ENCODE results near the gene RGS16.

The RGS16 gene, protein sequence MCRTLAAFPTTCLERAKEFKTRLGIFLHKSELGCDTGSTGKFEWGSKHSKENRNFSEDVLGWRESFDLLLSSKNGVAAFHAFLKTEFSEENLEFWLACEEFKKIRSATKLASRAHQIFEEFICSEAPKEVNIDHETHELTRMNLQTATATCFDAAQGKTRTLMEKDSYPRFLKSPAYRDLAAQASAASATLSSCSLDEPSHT

DNA sequence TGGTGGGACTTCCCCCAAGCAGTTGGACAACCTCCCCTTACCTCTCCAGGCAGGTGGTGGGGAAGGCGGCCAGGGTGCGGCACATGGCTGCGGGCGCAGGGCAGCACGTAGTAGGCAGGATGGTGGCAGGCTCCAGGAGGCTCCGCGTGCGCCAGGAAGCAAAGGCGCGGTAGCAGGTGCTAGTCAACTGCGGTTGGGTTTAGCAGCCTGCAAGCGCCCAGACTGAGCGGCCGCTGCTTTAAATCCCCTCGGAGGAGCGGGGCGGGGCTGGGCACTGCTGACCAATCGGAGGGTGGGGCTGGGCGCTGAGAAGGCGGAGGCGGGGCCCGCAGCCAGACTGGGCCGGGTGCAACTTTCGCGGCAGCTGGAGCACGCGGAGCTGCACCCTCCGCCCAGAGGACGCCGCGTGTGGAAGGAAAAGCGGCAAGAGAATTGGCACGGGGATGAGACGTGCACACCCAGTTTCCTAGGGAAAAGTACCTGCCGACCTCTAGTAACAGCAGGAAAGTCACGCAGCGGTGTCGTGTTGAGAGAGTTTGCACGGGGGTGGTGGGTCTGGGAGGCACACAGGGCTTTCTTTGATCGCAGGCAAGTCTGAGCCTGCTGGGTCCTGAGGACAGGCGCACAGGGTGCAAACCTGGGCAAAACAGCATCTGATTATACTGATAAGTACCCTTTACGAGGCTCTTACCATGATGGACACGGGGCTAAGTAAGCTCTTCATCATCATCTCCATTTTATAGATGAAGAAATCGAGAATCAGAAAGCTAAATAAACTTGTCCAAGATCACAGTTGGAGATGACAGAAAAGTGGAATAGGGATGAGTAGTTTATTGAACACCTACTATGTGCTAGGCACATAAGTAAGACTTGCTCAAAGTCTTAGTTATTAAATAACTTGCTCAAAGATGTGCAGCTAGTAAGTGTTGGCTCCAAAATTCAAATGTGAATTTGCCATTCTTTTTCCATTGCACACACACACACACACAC is at the start of gene RGS16:
Gene RGS16 (minus strand): TSS at position 215 of the 990 bp plus-strand sequence. CDS start 130 bp downstream, at position 85.
- peak; percentile 82 for DNase-seq (ENCODE audit: low spot score)

DNA sequence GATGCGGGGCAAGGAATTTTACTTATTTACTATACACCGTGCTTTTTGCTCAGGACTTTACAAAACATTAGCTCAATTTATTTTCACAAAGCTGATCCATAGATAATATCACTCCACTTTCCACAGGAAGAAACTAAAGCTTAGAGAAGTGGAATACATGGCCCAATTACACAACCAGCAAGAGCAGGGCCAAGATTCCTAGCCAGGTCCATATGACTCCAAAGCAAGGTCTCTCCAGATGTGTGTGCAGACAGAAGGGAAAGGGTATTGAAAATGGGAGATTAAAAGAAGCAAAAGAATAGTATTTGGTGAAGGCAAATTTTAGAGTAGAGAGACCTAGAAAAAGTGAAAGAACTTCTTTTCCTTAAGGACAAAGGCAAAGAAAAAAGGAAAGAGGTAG is 49.8 kb upstream of the RGS16 start:
- no peak for DNase-seq (ENCODE audit: low spot score)

DNA sequence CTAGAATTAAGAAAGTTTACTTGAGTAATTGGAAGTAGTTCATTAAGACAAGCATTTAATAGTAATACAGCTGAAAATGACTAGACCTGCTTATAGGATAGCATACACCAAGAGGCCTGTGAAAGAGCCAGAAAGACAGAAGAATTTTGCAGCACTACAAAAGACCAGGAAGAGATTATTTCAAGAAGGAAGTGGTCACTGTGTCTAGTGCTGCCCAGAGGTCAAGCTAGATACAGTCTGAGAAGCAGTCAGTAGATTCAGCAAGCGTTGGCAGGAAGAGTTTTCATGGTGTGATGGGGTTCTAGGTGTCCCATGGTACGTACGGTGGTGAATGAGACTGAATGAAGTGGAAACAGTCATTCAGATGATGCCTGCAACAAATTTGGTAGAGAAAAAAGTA is 48.7 kb upstream of the RGS16 start:
- no peak for DNase-seq (ENCODE audit: low spot score)

DNA sequence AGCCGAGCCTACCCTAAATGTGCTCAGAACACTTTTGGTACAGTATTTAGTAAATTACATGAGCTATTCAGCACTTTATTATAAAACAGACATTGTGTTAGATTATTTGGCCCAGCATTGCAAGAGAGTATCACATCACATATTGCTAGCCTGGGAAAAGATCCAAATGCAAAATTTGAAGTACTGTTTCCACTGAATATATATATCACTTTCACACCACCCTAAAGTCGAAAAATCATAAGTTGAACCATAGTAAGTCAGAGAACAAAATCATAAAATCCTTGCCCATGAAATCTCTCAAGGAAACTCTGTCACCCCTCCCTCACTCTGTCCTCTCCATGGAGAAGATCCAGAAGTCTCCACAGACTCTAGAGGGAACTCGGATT is 47.1 kb upstream of the RGS16 start:
- no peak for DNase-seq (ENCODE audit: low spot score)

DNA sequence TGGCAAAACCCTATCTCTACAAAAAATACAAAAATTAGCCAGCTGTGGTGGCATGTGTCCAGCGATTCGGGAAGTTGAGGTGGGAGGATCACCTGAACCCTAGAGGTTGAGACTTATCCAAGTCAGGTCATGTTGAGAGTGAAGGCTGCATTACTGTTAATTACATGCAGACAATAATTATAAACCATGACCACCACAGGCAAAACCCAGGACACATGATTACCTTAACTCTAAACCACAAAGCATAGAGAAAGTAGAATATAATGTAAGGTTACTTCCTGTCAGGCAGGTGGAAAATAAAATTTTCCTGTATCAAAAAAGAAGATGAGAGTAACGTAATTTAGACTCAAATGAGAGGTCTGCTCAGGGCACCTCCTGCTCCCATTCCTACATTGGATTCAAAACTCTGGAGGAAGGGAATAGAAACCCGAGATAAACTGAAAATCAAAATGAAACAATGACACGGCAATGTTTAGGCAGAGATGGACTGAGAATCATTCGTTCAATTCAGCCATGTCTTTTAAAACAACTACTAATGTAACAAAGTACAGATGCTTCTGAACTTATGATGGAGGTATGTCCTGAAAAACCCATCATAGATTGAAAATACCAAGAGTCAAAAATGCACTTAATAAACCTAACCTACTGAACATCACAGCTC is 46.6 kb upstream of the RGS16 start:
- no peak for DNase-seq (ENCODE audit: low spot score)

DNA sequence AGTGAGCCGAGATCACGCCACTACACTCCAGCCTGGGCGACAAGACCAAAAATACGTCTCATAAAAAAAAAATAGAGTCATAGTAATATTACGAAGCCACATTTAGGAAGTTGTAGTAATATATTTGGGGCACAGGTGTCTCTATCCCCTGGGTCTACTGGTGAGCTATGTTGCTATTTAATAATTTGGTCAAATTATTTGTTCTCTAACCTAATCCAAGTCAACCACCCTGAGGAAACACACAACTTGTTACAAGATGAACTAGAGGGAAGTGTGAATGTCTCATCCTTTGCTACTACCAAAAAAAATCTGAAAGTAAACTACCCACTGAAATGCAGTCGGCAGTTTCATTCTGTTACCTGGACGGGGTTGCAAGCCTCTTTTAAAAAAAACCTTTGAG is 44.9 kb upstream of the RGS16 start:
- no peak for DNase-seq (ENCODE audit: low spot score)

DNA sequence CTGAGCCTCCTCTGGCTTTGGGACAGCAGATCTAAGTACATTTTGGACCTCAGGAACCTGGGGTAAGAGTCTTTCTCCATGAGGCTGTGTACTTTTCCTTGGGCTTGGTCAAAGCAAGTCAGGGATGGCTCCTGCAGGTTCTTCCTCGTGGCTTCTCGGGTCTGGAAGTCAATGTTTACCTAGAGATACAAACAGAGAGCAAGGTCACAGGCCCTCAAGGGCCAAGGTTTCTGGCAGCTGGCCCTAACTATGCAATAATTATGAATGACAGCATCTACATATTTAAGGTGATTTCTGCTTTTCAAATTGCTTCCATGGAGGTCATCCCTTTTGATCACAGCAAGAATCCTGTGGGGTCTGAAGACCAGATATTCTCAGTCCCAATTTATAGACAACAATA is 42.5 kb upstream of the RGS16 start:
- DNase-seq (ENCODE audit: low spot score) = no peak

DNA sequence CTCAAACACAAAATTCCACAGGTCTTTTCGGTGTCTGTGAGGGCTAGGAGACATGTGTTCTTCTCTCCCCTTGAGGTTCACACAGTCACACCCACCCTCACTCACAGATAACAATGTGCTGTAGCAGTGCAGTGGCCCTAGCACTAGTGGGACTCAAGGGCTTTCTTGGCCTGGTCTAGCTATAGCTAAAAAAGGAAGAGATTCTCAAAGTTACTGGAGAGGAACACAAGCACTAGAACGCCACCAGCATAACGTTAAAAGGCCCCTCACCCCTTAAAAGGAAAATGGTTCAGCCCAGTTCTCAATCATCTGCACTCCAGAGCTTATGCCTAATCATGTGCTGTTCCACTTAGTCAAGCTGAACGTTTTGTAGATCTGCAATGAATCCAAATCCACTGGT is 40.7 kb upstream of the RGS16 start:
- no peak for DNase-seq (ENCODE audit: low spot score)

DNA sequence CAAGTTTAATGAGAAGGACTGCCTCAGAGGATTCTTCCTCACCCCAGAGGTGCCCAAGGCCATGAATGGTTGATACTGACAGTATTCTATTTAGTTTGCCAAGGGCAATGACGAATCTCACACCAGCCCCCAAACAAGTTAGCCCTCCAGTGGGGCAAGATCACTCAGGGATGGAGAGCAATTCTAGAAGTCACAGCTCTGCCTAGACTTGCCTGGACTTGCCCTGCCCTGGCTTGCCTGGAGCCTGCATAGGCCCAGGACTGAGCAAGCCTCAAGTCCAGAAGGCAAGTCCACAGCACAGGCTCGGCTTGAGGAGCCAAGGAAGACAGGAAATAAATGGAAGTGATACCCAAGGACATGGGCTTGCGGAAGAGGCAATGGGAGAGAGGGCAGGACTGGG is 39.5 kb upstream of the RGS16 start:
- DNase-seq (ENCODE audit: low spot score) = no peak

DNA sequence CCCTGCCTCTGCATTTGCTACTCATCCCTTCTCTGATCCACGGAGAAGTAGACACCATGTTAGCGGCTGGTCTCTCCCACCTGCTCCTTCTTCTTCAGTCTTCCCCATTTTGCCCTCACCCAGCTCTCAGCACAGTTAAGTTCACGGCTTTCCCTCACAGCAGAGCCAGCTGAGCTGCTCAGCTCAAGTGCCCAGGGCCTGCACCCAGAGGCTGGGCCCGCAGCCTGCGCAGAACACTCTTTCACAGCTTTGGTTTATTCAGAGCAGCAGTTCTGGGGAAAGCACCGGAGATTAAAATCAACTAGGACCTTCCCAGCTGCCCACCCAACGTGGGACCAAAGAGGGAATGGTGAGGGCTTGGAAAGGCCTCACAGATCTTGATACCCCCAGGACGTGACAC is 38.3 kb upstream of the RGS16 start:
- no peak for DNase-seq (ENCODE audit: low spot score)

DNA sequence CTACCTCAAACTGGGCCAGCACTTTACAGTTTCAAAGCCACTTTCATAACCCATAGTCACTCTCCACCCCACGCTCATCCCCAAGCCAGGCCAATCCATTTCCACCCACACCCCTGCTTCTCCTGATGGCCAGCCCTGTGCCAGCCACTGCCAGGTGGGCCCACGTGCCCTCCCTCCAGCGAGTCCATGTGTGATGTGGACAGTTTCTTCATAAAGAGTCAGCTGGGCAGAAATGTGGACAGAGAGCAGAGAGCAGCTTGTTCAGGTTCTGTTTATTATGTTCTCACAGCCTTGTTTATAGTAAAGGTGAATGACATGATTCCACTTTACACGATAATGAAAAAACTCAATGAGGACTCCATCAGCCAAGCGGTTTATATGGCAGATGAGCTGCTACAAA is 37.4 kb upstream of the RGS16 start:
- no peak for DNase-seq (ENCODE audit: low spot score)

DNA sequence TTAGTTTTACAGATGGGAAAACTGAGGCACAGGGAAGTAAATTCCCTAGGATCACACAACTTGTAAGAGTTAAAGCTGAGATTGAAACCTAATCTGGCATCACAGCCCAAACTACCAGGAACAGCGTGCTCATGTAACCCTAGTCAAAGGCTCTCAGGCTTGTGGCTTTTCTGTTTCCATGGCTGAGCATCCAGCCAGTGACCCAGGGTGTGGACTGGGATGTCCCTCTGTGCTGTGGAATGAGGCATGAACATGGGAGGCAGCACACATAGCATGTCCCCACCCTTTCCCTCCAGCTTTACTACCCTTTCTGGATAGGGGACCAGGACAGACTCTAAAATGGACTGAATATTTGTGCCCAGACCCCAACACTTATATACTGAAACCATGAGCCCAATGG is 35.1 kb upstream of the RGS16 start:
- DNase-seq (ENCODE audit: low spot score) = no peak

DNA sequence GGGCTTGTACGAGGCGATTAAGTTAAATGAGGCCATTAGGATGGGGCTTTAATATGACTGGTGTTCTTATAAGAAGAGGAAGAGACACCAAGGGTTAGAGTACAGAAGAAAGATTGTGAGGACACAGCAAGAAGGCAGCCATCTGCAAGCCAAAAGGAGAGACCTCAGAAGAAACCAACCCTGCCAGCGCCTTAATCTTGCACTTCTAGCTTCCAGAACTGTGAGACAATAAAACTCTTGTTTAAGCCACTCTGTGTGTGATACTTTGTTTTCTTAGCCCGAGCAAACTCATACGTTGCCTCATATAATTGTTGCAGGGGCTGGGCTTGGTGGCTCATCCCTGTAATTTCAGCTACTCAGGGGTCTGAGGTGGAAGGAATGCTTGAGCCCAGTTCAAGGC is 33.6 kb upstream of the RGS16 start:
- no peak for DNase-seq (ENCODE audit: low spot score)

DNA sequence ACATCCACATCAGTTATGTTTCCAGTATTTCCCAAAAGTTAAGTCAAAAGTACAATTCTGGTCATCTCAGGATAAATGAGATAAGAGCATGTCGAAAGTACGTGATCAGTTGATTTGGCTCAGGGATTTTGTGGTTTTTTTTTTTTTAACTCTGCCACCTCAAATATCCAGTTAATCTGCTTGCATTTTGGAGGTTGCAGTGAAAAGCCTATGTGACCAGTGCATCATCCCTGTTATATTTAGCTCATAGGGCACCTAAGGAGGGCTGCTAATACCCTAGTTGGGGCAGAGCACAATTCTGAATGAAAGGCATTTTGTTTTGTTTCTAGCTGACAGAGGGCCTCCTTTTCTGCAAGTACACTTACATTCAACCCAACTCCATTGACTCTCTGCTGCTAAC is 31.7 kb upstream of the RGS16 start:
- no peak for DNase-seq (ENCODE audit: low spot score)

DNA sequence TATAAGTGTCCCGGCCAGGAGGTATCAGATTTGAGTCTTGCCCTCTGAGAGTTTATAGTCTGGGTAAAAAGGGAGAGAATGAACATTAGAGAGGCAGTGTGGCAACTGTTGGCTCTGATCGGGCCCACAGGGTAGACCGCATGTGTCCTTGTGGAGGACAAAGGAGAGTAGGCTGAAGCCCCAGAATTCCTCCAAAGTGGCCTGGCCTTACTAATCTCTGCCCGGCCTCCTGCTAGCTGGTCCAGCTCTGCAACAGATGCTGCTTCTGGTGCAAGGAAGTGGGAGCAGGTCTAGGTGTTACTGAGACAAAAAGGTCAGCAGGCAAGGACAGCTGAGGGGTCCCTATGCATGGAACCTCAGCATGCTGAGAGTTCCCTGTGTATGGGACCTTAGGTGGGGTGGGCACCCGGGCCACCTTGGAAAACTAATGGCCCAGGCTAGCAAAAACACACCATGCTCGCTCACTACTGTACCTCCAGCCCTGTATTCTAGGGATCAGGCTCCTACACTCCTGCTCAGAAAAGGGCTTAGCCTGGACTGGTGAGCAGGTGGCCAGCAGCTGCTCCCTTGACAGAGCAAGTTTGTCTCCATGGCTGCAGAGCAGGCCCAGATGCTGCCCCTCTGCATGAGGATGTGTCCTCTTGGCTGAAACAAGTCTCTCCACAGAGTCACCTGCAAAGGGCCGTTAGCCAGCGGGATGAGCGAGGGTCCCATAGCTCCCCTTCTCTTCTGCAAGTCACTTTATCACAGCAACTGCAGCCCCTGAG is 30.3 kb upstream of the RGS16 start:
- DNase-seq (ENCODE audit: low spot score) = no peak

DNA sequence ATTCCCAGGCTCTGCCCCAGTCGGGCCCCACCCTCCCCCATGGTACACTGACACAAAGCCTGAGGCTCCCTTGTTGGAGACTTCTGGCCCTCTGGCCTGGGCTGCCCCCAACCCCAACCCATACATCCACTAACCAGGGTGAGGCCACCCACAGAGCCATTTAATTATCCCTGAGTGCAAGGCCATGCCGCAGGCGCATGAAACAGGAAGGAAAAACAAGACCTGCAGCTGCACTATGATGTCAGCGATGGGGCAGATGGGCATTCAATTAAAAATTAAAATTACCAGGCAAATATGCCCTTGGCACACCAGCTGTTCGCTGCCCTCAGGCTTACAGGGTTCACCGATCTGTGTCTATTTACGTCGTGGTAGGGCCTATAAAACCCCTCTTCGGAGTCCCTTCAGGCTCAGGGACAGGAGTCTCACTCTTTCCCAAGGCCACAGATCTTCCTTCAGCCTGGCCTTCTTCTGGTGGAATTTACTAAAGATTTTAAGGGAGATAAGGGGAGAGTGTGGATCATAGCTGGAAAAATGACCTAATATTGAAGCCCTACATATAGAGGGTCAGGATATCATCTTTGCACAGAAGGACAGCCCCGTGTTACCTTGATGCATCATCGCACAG is 29.6 kb upstream of the RGS16 start:
- DNase-seq (ENCODE audit: low spot score) = no peak

DNA sequence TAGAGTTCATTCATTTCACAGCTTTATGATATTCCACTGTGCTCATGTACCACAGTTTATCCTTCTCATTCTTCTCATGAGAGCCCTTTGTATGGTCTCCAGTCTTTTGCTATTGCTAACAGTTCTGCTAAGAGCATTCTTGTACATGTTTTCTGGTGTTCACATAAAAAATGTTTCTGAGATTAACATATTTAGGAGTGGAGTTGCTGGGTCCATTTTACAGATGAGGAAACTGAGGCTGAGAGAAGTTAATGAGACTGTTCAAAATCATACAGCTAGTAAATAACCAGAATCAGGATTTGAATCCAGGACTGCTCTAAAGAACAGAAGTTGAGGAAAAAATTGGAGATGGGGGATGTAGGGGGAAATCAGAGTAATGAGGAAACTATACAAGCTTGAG is 28.8 kb upstream of the RGS16 start:
- DNase-seq (ENCODE audit: low spot score) = no peak

DNA sequence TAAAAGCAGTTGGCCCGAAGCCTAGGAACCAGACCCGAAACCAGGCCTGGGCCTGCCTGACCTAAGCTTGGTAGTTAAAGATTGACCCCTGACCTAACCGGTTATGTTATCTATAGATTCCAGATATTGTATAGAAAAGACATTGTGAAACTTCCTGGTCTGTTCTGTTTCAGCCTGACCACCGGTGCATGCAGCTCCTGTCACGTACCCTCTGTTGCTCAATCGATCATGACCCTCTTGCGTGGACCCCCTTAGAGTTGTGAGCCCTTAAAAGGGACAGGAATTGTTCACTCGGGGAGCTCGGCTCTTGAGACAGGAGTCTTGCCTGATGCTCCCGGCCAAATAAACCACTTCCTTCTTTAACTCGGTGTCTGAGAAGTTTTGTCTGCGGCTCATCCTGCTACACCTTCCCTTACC is 28.3 kb upstream of the RGS16 start:
- peak; percentile 25 for DNase-seq (ENCODE audit: low spot score)

DNA sequence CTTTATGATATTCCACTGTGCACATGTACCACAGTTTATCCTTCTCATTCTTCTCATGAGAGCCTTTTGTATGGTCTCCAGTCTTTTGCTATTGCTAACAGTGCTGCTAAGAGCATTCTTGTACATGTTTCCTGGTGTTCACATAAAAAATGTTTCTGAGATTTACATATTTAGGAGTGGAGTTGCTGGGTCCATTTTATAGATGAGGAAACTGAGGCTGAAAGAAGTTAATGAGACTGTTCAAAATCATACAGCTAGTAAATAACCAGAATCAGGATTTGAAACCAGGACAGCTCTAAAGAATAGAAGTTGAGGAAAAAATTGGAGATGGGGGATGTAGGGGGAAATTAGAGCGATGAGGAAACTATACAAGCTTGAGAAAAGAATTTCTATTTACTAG is 27.8 kb upstream of the RGS16 start:
- DNase-seq (ENCODE audit: low spot score) = no peak

DNA sequence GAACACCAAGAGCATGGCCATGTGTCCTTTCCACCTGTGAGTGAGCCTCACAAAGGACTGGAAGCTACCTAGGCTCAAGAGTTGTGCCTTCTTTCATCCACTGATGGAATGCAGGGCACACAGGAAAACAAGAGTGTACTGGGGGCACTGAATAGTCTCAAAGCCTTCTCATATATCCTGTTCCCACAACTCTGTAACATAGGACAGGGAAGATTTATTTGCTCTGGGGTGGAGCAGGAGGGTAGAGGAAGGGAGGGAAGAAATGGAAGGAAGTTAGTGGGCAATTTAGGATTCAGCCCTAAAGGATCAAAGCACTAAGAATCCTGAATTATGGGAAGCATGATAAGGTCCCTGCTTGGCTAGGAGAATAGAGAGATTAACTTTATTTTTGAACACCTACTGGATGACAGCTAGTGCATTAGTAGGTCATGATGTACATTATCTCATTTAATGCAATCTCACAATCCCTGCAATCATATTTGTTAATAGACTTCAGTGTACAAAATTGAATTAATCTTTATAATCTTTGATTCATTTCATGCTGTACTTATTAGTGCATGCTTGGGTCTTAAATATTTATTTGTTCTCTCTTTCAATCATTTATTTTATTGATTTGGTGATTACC is 27.0 kb upstream of the RGS16 start:
- no peak for DNase-seq (ENCODE audit: low spot score)

DNA sequence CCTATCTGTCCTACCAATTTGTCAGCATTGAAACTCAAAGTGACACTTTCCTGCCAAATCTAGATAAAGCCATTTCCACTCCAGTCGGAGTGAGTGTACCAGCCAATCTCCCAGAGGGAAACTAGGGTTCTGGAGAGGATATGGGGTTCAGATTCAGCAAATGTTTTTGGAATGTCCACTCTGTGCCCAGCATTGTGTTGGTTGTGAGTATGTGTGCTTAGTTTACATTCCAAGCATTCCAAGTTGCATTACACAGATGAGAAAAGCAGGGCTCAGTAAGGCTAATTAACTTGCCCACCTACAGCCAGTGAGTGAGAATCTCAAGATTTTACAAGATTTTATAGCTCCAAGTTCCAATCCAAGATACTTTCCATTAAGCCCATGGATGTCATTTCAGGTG is 26.4 kb upstream of the RGS16 start:
- no peak for DNase-seq (ENCODE audit: low spot score)
